DOHH2 (cell line): ENCODE data around the gene PXT1.

Source experiments
- H3F3A ChIP-seq: fragments of 200-600 bp; sonication (generic), shearing (Covaris generic); 2 replicates; pipeline ENCODE4 v1.6.0; 2016; ENCODE audit warnings: antibody characterized with exemption, mild to moderate bottlenecking; ENCODE audit not compliant: control insufficient read depth, insufficient read depth
- H3K27ac ChIP-seq: fragments of 200-600 bp; sonication (generic); 2 replicates; pipeline ENCODE4 v1.5.1; 2014; ENCODE audit warnings: low read depth, mild to moderate bottlenecking, low read length, moderate library complexity
- H3K27me3 ChIP-seq: fragments of 200-600 bp; sonication (generic); 2 replicates; pipeline ENCODE4 v1.6.1; 2014; ENCODE audit warnings: mild to moderate bottlenecking, low read length, mixed read lengths; ENCODE audit not compliant: control insufficient read depth
- H3K36me3 ChIP-seq: fragments of 200-600 bp; sonication (generic); 2 replicates; pipeline ENCODE4 v1.6.1; 2014; ENCODE audit warnings: mild to moderate bottlenecking, low read length, moderate library complexity, mixed read lengths; ENCODE audit not compliant: control insufficient read depth
- H3K4me1 ChIP-seq: fragments of 200-600 bp; sonication (generic); 2 replicates; pipeline ENCODE4 v1.6.1; 2014; ENCODE audit warnings: mild to moderate bottlenecking, low read length, mixed read lengths; ENCODE audit not compliant: control insufficient read depth
- H3K4me2 ChIP-seq: fragments of 200-600 bp; sonication (generic); 2 replicates; pipeline ENCODE4 v1.6.0; 2014; ENCODE audit warnings: mild to moderate bottlenecking, low read length, moderate library complexity
- H3K4me3 ChIP-seq: fragments of 200-600 bp; sonication (generic); 2 replicates; pipeline ENCODE4 v1.5.1; 2014; ENCODE audit warnings: mild to moderate bottlenecking, low read length, mixed read lengths
- H3K79me2 ChIP-seq: fragments of 200-600 bp; sonication (generic); 2 replicates; pipeline ENCODE4 v1.6.1; 2014; ENCODE audit warnings: mild to moderate bottlenecking, low read length, mixed read lengths; ENCODE audit not compliant: control insufficient read depth
- H3K9me2 ChIP-seq: fragments of 200-600 bp; sonication (generic); replicated peaks from 2 replicates; pipeline ENCODE4 v1.6.1; 2014; ENCODE audit warnings: mild to moderate bottlenecking, low read length, mixed read lengths; ENCODE audit not compliant: control insufficient read depth
- H3K9me3 ChIP-seq: fragments of 200-600 bp; sonication (generic); 2 replicates; pipeline ENCODE4 v1.6.1; 2014; ENCODE audit warnings: antibody characterized with exemption, low read length, mixed read lengths; ENCODE audit not compliant: control insufficient read depth, insufficient read depth
- H4K20me1 ChIP-seq: fragments of 200-600 bp; sonication (generic); 2 replicates; pipeline ENCODE4 v1.6.0; 2014; ENCODE audit warnings: low read depth, mild to moderate bottlenecking, antibody characterized with exemption, low read length, moderate library complexity; ENCODE audit not compliant: control insufficient read depth, insufficient read depth
- EZH2phosphoT487 ChIP-seq: fragments of 200-600 bp; sonication (generic); IDR thresholded peaks from 2 replicates; pipeline ENCODE4 v1.6.1; 2017; ENCODE audit warnings: borderline replicate concordance, mild to moderate bottlenecking, antibody characterized with exemption, low read length, moderate library complexity, mixed read lengths
- TF ChIP-seq, protein P1 (sequence below): fragments of 200-600 bp; sonication (generic); IDR thresholded peaks from one replicate; pipeline ENCODE4 v1.5.1; 2014; ENCODE audit warnings: antibody characterized with exemption, mild to moderate bottlenecking, low read depth, low read length; ENCODE audit not compliant: poor library complexity, severe bottlenecking

The PXT1 gene, protein sequence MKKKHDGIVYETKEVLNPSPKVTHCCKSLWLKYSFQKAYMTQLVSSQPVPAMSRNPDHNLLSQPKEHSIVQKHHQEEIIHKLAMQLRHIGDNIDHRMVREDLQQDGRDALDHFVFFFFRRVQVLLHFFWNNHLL

DNA sequence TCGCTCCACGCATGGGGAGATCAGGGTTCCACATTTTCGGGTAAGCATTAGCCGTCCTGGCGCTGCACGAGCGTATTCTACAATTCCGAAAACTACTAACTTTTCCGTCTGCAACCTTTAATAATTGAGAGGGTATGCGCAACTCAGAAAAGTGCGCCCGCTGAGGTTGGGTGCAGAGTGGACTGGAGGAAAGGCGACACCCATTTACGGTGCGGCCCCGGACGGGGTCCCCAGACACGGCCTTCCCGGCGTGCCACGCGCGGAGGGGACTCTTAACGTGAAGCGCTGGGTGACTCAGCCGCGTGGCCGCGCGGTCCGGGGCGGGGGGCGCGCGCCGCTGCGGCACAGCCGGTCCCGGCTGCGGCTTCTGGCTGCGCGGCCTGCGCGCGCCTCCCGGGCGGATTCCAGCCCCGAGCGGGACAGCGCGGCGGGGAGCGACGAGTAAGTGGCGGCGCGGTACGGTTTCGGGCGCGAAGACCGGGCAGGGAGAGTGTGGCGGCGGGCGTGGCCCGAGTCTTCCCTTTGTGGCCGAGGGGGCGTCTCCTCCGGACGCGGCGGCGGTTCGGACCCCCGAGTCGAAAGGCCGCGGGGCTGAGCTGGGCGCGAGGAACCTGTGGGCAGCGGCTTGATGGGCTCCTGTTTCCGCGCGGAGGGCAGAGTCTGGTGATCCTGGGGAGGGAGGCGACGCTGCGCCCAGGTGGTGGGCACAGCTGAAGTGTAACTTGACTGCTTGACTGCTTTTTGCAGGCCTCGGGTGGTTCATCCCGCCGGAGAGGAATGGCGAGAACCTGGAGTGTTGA is at the start of gene PXT1, which contains the start of gene KCTD20:
Gene PXT1 (minus strand): TSS at position 184 of the 800 bp plus-strand sequence. CDS start 16,772 bp downstream, outside the sequence.
Gene KCTD20 (plus strand): TSS at position 330 of the 800 bp plus-strand sequence. CDS start 27,098 bp downstream, outside the sequence.
- no peaks in the 10 kb centered on the region for H3K9me3 ChIP-seq

DNA sequence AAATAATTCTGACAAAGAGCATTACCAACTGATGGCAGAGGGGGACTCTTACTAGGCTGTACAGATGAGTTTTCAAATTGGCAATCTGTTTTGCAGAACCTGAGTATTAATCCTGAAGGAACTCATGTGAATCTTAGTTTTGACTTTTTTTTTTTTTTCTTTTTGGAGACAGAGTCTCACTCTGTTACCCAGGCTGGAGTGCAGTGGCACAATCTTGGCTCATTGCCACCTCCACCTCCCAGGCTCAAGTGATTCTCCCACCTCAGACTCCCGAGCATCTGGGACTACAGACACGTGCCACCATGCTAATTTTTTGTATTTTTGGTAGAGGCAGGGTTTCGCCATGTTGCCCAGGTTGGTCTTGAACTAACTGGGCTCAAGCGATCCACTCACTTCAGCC is 49.4 kb upstream of the PXT1 start:
- Histone ChIP-seq H3K4me2 (no peak overlapping the region), H3K4me3 (no peak overlapping the region), H3K36me3 (peaks cover 70% of the 10 kb centered on the region), H3K27ac (no peak overlapping the region), H3K27me3 (no peaks in the 10 kb centered on the region), H3K4me1 (no peaks in the 10 kb centered on the region), H3K79me2 (no peaks in the 10 kb centered on the region), H3F3A (peaks cover 16% of the 10 kb centered on the region), H4K20me1 (no peaks in the 10 kb centered on the region), H3K9me2 (no peaks in the 10 kb centered on the region), H3K9me3 (no peaks in the 10 kb centered on the region)
- TF ChIP-seq, protein P1, sequence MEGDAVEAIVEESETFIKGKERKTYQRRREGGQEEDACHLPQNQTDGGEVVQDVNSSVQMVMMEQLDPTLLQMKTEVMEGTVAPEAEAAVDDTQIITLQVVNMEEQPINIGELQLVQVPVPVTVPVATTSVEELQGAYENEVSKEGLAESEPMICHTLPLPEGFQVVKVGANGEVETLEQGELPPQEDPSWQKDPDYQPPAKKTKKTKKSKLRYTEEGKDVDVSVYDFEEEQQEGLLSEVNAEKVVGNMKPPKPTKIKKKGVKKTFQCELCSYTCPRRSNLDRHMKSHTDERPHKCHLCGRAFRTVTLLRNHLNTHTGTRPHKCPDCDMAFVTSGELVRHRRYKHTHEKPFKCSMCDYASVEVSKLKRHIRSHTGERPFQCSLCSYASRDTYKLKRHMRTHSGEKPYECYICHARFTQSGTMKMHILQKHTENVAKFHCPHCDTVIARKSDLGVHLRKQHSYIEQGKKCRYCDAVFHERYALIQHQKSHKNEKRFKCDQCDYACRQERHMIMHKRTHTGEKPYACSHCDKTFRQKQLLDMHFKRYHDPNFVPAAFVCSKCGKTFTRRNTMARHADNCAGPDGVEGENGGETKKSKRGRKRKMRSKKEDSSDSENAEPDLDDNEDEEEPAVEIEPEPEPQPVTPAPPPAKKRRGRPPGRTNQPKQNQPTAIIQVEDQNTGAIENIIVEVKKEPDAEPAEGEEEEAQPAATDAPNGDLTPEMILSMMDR = no peak
- TF ChIP-seq EZH2phosphoT487 = no peak

More for the DNA sequence above, at the start of gene PXT1, which contains the start of gene KCTD20:
- no peaks in the 10 kb centered on the region for H3K27me3 ChIP-seq
- H3K79me2 ChIP-seq = peaks cover 57% of the 10 kb centered on the region
- H3K9me2 ChIP-seq = no peaks in the 10 kb centered on the region
- H3K27ac ChIP-seq = peak within 1 kb of the TSS; percentile 82
- H3K4me2 ChIP-seq = peak within 1 kb of the TSS; percentile 83
- H3K4me3 ChIP-seq = peak within 1 kb of the TSS; percentile 85
- peaks cover 28% of the 10 kb centered on the region for H3K36me3 ChIP-seq
- H3F3A ChIP-seq = peaks cover 17% of the 10 kb centered on the region
- TF ChIP-seq, protein P1 = no peak
- no peak for TF ChIP-seq EZH2phosphoT487
- no peaks in the 10 kb centered on the region for H4K20me1 ChIP-seq
- peaks cover 29% of the 10 kb centered on the region for H3K4me1 ChIP-seq

DNA sequence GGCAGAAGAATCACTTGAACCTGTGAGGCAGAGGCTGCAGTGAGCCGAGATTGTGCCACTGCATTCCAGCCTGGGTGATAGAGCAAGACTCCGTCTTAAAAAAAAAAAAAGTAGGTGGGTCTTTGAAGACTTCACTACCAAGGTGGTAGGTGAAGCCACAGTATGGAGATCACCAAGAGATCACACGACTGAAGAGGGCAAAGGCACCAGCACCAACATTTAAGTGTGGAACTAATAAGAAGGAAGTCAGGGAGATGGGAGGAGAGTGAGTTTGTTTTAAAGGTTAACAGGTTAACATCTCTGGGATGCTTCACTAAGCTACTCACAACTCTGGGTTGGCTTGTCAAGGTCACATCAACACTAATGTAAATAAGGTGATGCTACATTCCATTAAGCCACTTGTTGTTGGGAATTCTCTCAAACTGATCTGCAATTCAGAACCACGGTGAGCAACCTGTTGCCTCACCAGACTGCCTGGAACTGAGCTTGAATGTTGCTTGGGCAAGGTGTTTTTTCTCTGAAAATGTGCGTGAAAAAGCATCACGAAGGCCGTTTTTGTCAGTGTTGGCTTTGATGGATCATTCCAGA is 48.8 kb upstream of the PXT1 start:
- H3K36me3 ChIP-seq = peaks cover 70% of the 10 kb centered on the region

More for the DNA sequence above, 48.8 kb upstream of the PXT1 start:
- H3K4me1 ChIP-seq = no peaks in the 10 kb centered on the region
- no peaks in the 10 kb centered on the region for H3K9me3 ChIP-seq
- no peaks in the 10 kb centered on the region for H4K20me1 ChIP-seq
- H3K9me2 ChIP-seq = no peaks in the 10 kb centered on the region
- no peak for TF ChIP-seq EZH2phosphoT487
- TF ChIP-seq, protein P1 = no peak
- H3F3A ChIP-seq = peaks cover 16% of the 10 kb centered on the region
- no peaks in the 10 kb centered on the region for H3K79me2 ChIP-seq
- H3K27ac ChIP-seq = no peak overlapping the region
- H3K4me3 ChIP-seq = no peak overlapping the region
- no peaks in the 10 kb centered on the region for H3K27me3 ChIP-seq
- H3K4me2 ChIP-seq = no peak overlapping the region
